ENCODE measurements around the gene PSMD13. TPM values are rescaled to one million over a fixed set of nuclear protein-coding genes. Genes with fewer than 3 reads are reported as not detected.
A peak's percentile ranks its signal among the peaks of the same experiment; 100 is the strongest.

The PSMD13 gene
- total and polyA plus RNA-seq, 2 of the 13 experiments (the other 11 are each of a cell fraction or from before 2014, with no cell fraction given), result 83.0 to 117 TPM

DNA sequence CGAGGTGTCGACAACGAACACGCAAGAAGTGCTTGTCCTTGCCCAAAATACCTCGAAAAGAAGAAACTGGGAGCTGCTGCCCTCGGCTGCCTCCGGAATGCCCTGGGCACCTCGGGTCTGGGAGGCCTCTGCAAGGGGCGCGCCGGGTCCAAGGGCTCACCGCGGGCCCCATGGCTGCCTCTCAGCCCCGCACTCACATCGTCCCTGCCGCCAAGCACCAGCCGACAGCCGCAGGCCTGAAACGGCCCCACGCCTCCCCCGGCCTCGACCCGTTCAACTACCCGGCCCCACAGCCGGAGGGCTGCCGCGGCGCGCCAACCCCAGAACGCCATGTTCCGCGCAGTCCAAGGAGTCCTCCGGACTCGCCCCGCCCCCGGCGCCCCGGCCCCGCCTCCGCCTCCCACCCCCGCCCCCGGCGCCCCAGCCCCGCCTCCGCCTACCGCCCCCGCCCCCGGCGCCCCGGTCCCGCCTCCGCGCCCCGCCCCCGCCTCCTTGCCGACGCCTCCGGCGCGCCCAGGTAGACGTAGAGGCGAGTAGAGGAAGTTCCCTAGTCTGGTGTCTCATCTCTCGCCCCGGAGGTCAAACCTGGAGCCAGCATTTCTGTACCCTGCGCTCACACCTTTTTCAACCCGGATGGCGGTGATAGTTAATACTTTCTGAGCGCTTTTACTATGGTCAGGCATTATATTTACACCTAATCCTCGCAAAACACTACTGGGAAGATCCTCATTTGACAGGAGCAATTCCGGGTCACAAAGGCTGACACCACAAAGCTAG lies 591 bp upstream of the PSMD13 start, which contains the start of gene SIRT3 (continued):
- TF ChIP-seq, protein P1, sequence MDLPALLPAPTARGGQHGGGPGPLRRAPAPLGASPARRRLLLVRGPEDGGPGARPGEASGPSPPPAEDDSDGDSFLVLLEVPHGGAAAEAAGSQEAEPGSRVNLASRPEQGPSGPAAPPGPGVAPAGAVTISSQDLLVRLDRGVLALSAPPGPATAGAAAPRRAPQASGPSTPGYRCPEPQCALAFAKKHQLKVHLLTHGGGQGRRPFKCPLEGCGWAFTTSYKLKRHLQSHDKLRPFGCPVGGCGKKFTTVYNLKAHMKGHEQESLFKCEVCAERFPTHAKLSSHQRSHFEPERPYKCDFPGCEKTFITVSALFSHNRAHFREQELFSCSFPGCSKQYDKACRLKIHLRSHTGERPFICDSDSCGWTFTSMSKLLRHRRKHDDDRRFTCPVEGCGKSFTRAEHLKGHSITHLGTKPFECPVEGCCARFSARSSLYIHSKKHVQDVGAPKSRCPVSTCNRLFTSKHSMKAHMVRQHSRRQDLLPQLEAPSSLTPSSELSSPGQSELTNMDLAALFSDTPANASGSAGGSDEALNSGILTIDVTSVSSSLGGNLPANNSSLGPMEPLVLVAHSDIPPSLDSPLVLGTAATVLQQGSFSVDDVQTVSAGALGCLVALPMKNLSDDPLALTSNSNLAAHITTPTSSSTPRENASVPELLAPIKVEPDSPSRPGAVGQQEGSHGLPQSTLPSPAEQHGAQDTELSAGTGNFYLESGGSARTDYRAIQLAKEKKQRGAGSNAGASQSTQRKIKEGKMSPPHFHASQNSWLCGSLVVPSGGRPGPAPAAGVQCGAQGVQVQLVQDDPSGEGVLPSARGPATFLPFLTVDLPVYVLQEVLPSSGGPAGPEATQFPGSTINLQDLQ (CRISPR knock-in tag; IDR thresholded peaks at IDR 0.05), result no peak
- no peak for TF ChIP-seq MLLT10 (CRISPR knock-in tag; IDR thresholded peaks at IDR 0.05)
- TF ChIP-seq MEF2D (CRISPR knock-in tag; IDR thresholded peaks at IDR 0.05), result no peak
- peak; percentile 60; the same call in 1 of the 2 replicates for TF ChIP-seq MYC (CRISPR knock-in tag; IDR thresholded peaks at IDR 0.05; ENCODE audit: borderline replicate concordance)
- TF ChIP-seq TARDBP (CRISPR knock-in tag; IDR thresholded peaks at IDR 0.05), result no peak
- no peak for TF ChIP-seq CCAR2 (optimal IDR thresholded peaks at IDR 0.05; ENCODE audit: low read depth, low read length)
- TF ChIP-seq ZNF335 (CRISPR knock-in tag; IDR thresholded peaks at IDR 0.05), result no peak
- no peak; the same call in 1 of the 2 replicates for TF ChIP-seq KAT7 (CRISPR knock-in tag; IDR thresholded peaks at IDR 0.05; ENCODE audit: borderline replicate concordance)
- no peak for TF ChIP-seq ZNF713 (CRISPR knock-in tag; IDR thresholded peaks at IDR 0.05)
- TF ChIP-seq, protein P2, sequence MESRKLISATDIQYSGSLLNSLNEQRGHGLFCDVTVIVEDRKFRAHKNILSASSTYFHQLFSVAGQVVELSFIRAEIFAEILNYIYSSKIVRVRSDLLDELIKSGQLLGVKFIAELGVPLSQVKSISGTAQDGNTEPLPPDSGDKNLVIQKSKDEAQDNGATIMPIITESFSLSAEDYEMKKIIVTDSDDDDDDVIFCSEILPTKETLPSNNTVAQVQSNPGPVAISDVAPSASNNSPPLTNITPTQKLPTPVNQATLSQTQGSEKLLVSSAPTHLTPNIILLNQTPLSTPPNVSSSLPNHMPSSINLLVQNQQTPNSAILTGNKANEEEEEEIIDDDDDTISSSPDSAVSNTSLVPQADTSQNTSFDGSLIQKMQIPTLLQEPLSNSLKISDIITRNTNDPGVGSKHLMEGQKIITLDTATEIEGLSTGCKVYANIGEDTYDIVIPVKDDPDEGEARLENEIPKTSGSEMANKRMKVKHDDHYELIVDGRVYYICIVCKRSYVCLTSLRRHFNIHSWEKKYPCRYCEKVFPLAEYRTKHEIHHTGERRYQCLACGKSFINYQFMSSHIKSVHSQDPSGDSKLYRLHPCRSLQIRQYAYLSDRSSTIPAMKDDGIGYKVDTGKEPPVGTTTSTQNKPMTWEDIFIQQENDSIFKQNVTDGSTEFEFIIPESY (CRISPR knock-in tag; IDR thresholded peaks at IDR 0.05), result no peak
- no peak for TF ChIP-seq RFX5 (IDR thresholded peaks at IDR 0.05; ENCODE audit: low read depth, low read length)
- no peak for TF ChIP-seq KAT2B (IDR thresholded peaks at IDR 0.05; ENCODE audit: borderline replicate concordance, low read depth, low read length)
- TF ChIP-seq ZIK1 (CRISPR knock-in tag; IDR thresholded peaks at IDR 0.05; ENCODE audit: borderline replicate concordance, low read depth), result 0 out of 2 replicates have a peak, but pooled peaks have one; percentile 23
- TF ChIP-seq YEATS4 (CRISPR knock-in tag; IDR thresholded peaks at IDR 0.05; ENCODE audit: borderline replicate concordance), result peak; percentile 53

Data from HepG2 (cell line).